ENCODE measurements around the gene TEX52. TPM values are rescaled to one million over a fixed set of nuclear protein-coding genes. Genes with fewer than 3 reads are reported as not detected.
A peak's percentile ranks its signal among the peaks of the same experiment; 100 is the strongest.

Gene TEX52
- total RNA-seq, 1 donor from 2014 or later, result not detected

GRCh38 chr12:2854669-2855453 lies 2.0 kb downstream of the TEX52 start:
- DNase-seq (ENCODE audit: low read depth) (no peak), FAIRE-seq (no peak)
- Histone ChIP-seq H3K27me3 (ENCODE audit: control insufficient read depth, insufficient read depth, low read length) (no peaks in the 10 kb centered on the region), H3K36me3 (ENCODE audit: control insufficient read depth, insufficient read depth, low read length) (peaks cover 9% of the 10 kb centered on the region), H3K4me3 (ENCODE audit: low read depth, low read length) (no peak overlapping the region)
- no peak for TF ChIP-seq CTCF (IDR thresholded peaks at IDR 0.05; ENCODE audit: insufficient read depth, low read length, severe bottlenecking)

- peak; percentile 52 for DNase-seq (ENCODE audit: low read depth)
- FAIRE-seq, result no peak
- no peak overlapping the region for H3K4me3 ChIP-seq (ENCODE audit: low read depth, low read length)
- H3K27me3 ChIP-seq (ENCODE audit: control insufficient read depth, insufficient read depth, low read length), result no peaks in the 10 kb centered on the region
- peak; percentile 93 for TF ChIP-seq CTCF (IDR thresholded peaks at IDR 0.05; ENCODE audit: insufficient read depth, low read length, severe bottlenecking)
- H3K36me3 ChIP-seq (ENCODE audit: control insufficient read depth, insufficient read depth, low read length), result peaks cover 7% of the 10 kb centered on the region
These were observed 3.2 kb downstream of the TEX52 start for GRCh38 chr12:2853626-2854025.

- DNase-seq (ENCODE audit: low read depth), result no peak
- no peaks in the 10 kb centered on the region for H3K36me3 ChIP-seq (ENCODE audit: control insufficient read depth, insufficient read depth, low read length)
- TF ChIP-seq CTCF (IDR thresholded peaks at IDR 0.05; ENCODE audit: insufficient read depth, low read length, severe bottlenecking), result no peak
- H3K4me3 ChIP-seq (ENCODE audit: low read depth, low read length), result no peak overlapping the region
- FAIRE-seq, result no peak
- no peaks in the 10 kb centered on the region for H3K27me3 ChIP-seq (ENCODE audit: control insufficient read depth, insufficient read depth, low read length)
These were observed 4.9 kb downstream of the TEX52 start for GRCh38 chr12:2851931-2852330.

- no peaks in the 10 kb centered on the region for H3K27me3 ChIP-seq (ENCODE audit: control insufficient read depth, insufficient read depth, low read length)
- H3K36me3 ChIP-seq (ENCODE audit: control insufficient read depth, insufficient read depth, low read length), result peaks cover 2% of the 10 kb centered on the region
- no peak for TF ChIP-seq CTCF (IDR thresholded peaks at IDR 0.05; ENCODE audit: insufficient read depth, low read length, severe bottlenecking)
- no peak for FAIRE-seq
- H3K4me3 ChIP-seq (ENCODE audit: low read depth, low read length), result no peak overlapping the region
- no peak for DNase-seq (ENCODE audit: low read depth)
These were observed 11.6 kb downstream of the TEX52 start for GRCh38 chr12:2845280-2845679.

GRCh38 chr12:2844786-2845185 lies 12.1 kb downstream of the TEX52 start:
- no peak overlapping the region for H3K4me3 ChIP-seq (ENCODE audit: low read depth, low read length)
- peaks cover 2% of the 10 kb centered on the region for H3K36me3 ChIP-seq (ENCODE audit: control insufficient read depth, insufficient read depth, low read length)
- no peak for FAIRE-seq
- DNase-seq (ENCODE audit: low read depth), result no peak
- no peaks in the 10 kb centered on the region for H3K27me3 ChIP-seq (ENCODE audit: control insufficient read depth, insufficient read depth, low read length)
- no peak for TF ChIP-seq CTCF (IDR thresholded peaks at IDR 0.05; ENCODE audit: insufficient read depth, low read length, severe bottlenecking)

- no peak for DNase-seq (ENCODE audit: low read depth)
- Histone ChIP-seq H3K36me3 (ENCODE audit: control insufficient read depth, insufficient read depth, low read length) (peaks cover 2% of the 10 kb centered on the region), H3K4me3 (ENCODE audit: low read depth, low read length) (no peak overlapping the region), H3K27me3 (ENCODE audit: control insufficient read depth, insufficient read depth, low read length) (no peaks in the 10 kb centered on the region)
- peak; percentile 40 for FAIRE-seq
- TF ChIP-seq CTCF (IDR thresholded peaks at IDR 0.05; ENCODE audit: insufficient read depth, low read length, severe bottlenecking), result no peak
These were observed 13.9 kb downstream of the TEX52 start for GRCh38 chr12:2842948-2843347.

Data from bronchial epithelial cell (primary cell).